Choroid plexus epithelial cell (primary cell): ENCODE data around the gene OR5J2.
"Not testable (repeated sequence)": the region's sequence is repeated elsewhere in the genome, so short reads cannot be mapped to it uniquely, and the experiment has no call there.

Source experiments
- DNase-seq: peaks from one replicate; pipeline ENCODE4 v3.0.0-alpha.2; 2010; ENCODE audit warnings: low read depth
- H3K4me3 ChIP-seq: 2 replicates; pipeline ENCODE4 v1.5.1; 2011; ENCODE audit warnings: low read depth, mild to moderate bottlenecking, control low read depth, low read length, moderate library complexity
- CTCF ChIP-seq: conservative IDR thresholded peaks from 2 replicates; pipeline ENCODE4 v1.5.1; 2011; ENCODE audit warnings: low read depth, mild to moderate bottlenecking, control low read depth, inconsistent platforms, low read length, moderate library complexity

OR5J2 gene

GRCh38 chr11:56176318-56176717 is at the start of gene OR5J2:
TSS of gene OR5J2 (plus strand) at chr11:56176618. CDS start at chr11:56176618, 0 bp downstream.
- DNase-seq, result no peak
- TF ChIP-seq CTCF, result no peak
- no peak within 1 kb of the TSS for H3K4me3 ChIP-seq

DNA sequence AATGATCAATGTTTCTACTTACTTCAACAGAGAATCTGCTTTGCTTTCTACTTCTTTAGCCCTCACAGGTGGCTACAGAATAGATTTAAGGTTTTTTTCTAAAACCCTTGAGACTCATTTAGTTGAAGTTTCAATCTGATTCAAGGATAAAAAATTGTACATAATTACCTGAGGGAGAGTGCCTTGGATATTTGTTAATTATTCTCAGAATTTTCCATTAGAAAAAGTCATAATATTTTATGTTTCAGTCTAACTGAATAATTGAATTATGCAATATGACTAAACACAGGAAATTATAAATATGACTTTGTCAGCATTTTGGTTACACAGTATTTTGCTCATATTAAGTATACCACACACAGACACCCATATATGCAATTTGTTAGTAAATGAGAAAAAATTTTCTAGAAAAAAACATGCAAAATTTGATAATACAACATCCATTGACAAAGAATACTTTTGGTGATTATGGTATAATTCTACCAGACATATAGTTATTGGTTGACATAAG is 36.2 kb upstream of the OR5J2 start, which contains the start of gene OR8J3:
OR8J3 (minus strand) TSS at position 51 of the 511 bp plus-strand sequence. CDS start 2,483 bp downstream, outside the sequence.
- DNase-seq, result no peak
- TF ChIP-seq CTCF, result no peak
- H3K4me3 ChIP-seq, result no peak within 1 kb of the TSS

DNA sequence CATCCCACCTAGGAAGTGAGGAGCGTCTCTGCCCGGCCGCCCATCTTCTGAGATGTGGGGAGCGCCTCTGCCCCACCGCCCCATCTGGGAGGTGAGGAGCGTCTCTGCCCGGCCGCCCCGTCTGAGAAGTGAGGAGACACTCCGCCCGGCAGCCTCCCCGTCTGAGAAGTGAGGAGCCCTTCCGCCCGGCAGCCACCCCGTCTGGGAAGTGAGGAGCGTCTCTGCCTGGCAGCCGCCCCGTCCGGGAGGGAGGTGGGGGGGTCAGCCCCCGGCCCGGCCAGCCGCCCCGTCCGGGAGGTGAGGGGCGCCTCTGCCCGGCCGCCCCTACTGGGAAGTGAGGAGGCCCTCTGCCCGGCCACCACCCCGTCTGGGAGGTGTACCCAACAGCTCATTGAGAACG is 32.7 kb upstream of the OR5J2 start:
- not testable (repeated sequence) for H3K4me3 ChIP-seq, DNase-seq

GRCh38 chr11:56151376-56151775 is 25.0 kb upstream of the OR5J2 start:
- DNase-seq, result no peak
- H3K4me3 ChIP-seq, result no peak overlapping the region
- TF ChIP-seq CTCF, result no peak

DNA sequence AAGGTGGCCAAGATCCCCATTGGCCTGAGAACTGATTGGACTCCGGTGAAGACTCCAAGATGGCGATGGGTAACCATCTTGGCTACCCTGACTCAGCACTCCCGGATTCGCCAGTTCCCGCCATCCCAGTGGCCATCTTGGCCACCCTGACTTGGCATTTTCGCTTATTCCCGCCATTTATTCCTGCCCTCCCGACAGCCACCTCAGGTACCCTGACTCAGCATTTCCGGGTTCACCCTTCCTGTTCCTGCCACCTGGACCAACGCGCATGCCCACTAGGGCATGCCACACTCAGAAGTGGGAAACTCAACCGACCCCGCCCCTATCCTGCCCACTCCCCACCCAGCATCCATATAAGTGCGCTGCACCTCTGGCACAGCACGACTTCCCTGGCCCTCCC is 24.1 kb upstream of the OR5J2 start:
- no peak for TF ChIP-seq CTCF
- no peak overlapping the region for H3K4me3 ChIP-seq
- DNase-seq, result no peak

- no peak for TF ChIP-seq CTCF
- no peak for DNase-seq
- no peak within 1 kb of the TSS for H3K4me3 ChIP-seq
Measured at GRCh38 chr11:56160217-56160616, 16.2 kb upstream of the OR5J2 start, which contains the start of gene OR8K5. TSS of gene OR8K5 (minus strand) at chr11:56160317. CDS start at chr11:56160317, 0 bp downstream.

DNA sequence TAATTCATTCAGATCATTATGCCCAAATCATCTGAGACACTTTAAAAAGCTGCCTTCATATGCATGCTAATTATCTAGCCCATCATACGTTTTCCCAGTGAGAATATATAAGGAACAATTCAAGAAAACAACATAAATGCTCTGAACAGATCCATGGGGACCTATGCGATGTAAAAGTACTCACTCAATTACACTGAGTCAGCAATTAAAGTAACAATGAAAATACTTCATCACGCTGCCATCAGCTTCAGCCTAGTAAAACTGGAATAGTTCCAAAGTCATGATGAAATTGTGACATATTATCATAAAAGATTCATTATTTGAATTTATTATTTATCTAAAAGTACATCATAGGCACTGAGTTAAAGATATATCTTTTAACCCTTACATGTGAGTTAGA is 12.6 kb upstream of the OR5J2 start:
- no peak for DNase-seq
- no peak for TF ChIP-seq CTCF
- H3K4me3 ChIP-seq, result no peak overlapping the region
